NOMO-1 treated with DMSO at 0.1 percent for 48 hours (cell line): ENCODE measurements around the gene ZNF560.

Experiments
- DNase-seq: peaks from one replicate; lab custom pipeline; 2025; ENCODE audit not compliant: unreplicated experiment; lab: John Stamatoyannopoulos, UW

Gene ZNF560

DNA sequence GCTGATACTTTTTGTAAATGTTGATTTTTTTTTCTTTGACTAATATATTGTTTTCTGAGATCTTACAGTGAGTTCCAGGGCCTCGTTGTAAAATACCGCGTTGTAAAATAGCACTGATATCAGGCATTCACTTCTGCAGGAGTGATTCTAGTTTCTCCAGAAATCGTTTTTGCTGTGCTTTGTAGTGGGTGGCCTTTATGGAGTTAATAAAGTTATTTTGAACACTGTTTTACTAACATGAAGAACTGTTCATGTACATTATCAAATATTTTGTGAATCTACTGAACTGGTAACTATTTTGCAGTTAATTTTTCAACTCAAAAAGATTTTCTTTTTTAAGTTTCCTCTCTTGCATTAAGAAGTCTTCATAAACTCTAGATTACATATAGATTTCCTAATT lies 62.1 kb downstream of the ZNF560 start:
- no peak for DNase-seq

DNA sequence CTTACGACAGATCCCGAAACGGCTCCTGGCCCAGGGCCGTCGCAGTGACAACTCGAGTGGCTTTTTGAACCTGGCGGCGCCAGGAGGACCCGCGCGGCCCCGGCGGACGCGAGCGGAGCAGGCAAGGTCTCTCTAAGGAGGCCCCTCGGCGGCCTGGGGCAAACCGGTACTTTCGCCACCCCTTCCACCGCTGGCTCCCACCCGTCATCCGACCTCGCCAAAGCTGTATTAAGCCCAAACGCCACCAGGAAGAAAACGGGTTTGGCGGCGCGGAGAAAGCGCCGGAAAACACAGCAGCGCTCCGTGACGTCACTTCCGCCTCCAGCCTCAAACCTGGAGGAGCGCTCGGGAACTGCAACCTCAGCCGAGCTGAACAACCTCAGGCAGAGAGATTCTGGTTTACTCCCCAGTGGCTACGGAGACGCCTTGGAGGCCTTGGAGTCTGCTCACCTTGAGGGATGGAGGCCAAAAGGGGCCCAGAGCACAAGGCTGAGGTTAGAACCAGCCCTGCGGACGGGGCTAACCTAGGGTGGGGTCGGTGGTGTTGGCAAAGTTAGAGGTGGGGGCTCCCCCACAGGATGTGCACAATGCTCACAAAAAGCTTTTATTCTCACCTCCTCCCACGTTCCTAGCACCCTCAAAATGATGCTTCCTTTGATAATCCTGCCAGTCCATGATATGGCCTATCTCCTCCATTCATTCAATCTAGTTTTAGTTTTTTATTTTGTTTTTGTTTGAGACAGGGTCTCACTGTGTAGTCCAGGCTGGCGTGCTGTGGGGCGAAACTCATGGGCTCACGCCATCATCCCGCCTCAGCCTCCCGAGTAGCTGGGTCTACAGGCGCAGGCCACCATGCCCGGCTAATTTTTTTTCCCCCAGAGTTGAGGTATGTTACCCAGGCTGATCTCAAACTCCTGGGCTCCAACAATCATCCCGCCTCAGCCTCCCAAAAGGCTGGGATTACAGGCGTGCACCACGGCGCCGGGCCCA lies 62.8 kb downstream of the ZNF560 start, which contains the start of gene ZNF266:
ZNF266 (minus strand) TSS at position 295 of the 990 bp plus-strand sequence. CDS start 15,484 bp downstream, outside the sequence.
- DNase-seq = peak; percentile 91

DNA sequence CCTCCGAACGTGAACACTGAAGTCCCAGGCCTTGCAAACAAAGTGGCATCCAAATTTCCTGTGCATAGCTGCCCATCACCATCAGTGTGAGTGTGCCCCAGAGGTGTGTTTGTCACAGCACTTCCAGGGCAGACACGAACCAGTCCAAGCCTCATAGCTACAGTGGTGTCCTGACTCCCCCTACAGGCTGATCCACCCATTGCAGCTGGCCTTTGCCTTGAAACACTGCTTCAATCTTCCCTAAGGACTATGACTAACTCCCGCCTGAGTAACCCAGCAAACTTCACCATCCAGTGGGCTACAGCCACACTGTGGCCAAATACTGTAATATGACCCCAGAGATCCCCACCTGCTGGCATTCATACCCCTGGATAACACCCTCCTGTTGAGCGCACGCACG lies 66.9 kb downstream of the ZNF560 start:
- DNase-seq = no peak

DNA sequence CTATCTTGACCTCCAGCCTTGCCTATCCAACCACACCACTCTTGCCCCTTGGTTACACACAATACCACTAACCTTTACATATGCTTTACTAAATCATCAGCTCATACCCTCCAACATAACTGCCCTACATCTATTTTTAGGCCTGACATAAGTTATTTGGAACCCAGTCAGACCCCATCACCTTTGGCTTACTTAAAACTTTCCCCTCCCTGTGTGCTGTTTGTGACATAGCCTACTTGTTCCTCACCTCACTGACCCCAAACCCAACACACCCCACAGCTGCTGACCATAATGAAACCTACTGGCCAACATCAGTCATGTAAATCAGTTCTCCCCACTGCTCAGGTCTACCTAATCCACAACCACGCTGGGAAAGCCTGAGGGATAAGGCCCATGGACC lies 68.0 kb downstream of the ZNF560 start:
- no peak for DNase-seq

DNA sequence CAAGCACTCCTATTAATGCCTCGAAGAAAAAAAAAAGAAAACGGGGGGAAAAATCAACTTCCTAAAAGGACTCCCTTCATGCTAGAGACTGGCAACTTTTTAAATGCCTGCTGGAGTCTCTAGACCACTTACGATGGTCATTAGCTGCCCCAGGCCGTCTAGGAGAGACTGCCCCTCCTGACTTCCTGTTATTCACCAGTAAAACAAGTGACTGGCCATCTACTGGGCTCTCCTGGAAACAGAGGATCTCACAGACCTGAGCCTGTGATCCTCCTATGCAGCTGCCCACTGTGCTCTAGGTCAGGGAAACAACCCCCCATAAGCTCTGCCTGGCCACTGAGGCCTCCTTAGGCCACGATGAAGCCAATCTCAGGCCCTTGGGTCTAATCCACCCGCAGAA lies 70.5 kb downstream of the ZNF560 start:
- DNase-seq = no peak
